T-helper 2 cell (primary cell): ENCODE data around the gene HOXB5.

Experiments
- DNase-seq, 5 experiments: peaks; one replicate each; pipeline versions ENCODE4 v3.0.0 to v3.0.0-alpha.2; 2012 to 2022

HOXB5 gene

DNA sequence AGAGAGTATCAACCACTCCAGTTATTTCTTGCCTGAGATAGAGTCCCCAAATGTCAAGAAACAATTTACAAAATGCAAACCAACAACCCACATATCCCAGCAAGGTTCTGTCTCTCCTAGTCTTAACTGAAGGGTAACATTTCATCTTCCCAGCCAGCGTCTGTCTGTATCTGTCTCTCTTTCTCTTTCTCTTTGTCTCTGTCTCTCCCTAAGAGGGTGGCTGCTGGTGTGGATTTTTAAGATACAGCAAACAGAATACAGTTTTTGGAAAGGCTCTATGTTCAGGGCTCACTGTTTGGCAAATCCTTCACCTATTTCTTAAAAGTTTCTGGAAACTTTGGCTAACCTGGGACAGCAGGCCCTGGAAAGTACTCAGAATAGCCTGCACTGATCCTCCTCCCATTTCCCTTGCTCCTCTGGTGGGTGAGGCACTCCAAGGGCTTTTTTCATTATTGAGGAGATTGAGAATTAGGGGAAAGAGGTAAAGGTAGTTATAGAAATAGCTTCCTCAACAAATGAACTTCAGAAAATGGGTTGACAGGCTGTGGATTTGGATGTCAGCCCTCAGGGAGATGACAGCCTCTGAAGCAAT lies 21.7 kb downstream of the HOXB5 start:
- DNase-seq, result no peak

DNA sequence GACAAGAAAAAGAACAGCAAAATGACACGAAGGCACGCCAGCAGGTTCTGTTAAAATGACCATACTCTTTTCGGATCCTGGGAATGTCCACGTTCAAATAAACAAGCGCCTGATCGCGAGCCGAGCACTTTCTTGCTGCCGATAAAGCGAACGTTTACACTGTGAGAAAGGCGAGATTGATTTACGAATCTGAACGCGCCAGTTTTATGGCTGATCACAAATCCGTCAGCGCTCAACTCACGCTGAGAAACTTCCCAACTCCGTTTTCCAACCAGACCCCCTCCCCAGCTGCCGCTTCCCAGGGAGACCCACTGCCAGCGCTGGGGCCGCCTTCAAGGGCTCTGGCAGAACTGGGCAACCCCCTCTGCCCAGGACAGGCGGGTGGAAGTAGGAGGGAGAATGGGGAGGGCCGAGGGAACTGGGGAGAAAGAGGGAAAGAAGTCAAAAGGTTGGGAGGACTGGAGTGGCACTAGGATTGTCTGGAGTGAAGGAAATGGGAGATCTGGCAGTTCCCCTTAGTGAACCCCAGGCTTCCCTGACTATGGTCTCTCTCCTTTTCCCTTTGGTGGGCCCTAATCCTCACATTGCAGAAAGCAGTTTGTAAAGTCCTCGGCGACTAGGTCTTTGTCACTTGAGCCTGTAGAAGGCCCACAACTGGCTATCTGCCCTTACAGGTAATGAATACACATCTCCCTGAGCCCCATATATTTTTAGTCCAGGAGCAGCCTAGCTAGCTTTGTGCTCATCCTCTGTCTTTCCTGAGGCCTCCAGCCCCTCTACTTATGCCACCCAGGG lies 22.4 kb downstream of the HOXB5 start:
- DNase-seq, result no peak

DNA sequence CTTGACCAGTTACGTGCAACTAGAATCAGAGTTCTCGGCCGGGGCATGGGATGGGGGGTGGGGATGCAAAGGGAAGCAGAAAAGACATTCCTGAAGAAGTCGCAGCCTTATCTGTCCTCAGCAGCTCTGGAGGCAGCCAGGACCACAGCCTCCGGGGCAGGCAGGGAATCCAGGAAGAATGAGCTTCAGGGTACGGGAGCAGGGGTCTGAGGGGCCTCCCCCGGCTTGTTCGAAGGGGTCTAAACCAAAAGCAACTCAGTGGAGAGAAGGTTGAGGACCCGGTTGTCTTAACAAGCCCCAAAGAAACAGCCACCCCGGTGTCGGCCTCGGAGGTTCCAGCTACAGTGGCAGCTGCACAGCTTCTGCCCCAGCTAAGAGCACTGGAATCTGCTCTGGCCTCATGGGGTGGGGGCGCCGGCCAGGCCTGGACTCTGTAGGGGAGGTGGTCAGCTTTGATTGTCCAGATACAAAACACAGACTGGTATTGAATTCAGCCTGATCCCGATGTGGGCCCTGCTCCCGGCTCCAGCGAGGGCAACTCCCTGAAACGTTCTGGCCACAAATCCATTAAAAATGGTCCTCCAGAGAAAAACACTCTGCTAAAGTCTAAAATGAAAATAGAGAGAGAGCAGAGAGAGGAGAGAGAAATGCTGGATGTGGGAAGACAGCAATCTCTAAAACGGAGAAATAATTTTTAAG lies 23.1 kb downstream of the HOXB5 start:
- DNase-seq, result no peak

DNA sequence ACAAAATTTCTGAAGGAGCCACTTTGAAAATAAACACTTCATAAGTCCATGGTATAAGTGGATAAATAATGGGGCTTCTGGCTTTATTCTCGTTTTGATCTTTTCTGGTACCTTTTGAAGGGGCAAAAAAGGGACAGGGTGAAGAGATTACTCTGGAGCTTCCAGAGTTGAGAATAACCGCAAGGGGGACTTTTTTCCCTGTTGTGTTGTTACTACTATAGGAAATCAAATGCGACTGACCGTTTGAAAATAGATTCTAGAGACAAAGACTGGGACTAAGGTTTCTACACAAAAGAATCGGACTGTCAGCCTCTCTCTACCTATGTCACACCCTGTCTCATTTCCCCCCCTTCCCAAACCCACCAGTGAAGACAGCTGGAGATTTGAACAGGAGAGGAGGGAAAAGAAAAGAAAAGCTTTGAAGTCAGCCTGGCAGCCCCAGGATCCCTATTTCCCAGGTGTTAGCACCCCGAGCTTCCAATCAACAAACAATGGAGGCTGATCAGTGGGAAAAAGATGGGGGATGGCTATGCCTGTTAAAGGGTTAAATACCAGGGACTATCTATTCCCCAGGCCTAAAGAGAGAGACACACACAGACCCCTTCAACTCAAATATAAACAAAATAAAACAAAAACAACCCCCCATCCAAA lies 23.8 kb downstream of the HOXB5 start:
- DNase-seq, result no peak

GRCh38 chr17:48569240-48569582 lies 24.4 kb downstream of the HOXB5 start:
- no peak for DNase-seq

DNA sequence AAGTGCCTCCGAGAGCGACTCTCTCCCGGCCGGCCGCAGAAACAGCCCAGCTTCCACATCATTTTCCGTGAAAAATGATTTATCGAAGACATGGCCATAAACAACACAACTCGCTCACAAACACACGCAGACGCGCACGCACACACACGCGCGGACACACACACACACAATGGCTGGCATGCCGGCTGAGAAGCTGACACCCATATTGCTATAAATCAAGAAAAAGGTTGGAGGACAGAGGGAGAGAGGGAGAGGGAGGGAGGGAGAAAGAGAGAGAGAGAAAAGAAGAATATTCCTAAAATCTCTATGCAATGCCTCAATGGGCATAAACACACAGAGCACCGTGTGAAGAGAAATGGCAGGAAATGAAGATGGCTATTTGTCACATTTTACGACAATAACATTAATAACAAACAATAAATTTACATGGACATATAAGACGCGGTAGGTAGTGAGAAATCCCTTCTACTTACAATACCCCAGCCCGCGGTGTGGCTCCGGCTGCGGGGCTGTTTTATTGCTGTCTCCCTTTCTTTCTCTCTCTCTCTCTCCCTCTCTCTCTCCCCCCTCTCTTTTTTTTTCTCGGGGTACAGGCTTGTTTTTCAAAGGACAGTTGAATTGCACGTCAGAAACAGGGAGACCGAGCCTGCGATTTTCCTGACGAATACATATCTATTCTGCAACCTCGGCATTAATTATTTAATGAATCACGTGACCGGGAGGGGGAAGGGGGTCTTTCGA lies 24.9 kb downstream of the HOXB5 start:
- DNase-seq, result no peak

DNA sequence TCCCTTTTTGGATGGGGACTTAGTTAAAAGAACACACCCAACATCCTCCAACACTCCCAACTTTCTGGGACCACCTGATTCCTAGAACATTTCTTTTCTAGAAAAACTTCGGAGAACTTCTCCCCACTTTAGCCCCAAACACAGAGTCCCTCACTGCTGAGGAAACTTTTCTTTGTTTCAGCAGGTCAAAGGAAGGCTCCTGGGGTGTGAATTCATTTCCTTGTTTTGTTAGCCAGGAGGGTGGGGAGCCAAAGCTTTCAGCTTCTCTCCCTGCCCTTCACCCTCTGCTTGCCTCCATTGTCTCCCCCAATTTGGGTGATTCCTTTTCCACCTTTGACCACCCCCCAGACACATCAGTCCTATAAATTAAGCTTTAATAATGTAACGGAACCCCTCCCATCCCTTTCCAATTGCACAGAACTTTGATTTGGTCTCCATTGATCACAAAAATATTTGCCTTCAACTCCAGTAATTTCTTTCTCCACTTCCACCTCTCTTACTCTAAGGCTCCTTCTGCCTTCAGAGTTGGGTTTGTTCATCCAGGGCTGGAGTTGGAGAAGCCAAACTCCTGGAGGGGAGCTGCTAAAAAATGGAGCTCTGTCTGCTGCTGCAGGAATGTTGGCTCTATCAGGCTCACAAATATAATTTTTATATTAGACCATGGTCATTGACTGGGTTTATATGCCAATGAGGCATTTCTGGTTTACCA lies 25.8 kb downstream of the HOXB5 start:
- DNase-seq, result no peak

DNA sequence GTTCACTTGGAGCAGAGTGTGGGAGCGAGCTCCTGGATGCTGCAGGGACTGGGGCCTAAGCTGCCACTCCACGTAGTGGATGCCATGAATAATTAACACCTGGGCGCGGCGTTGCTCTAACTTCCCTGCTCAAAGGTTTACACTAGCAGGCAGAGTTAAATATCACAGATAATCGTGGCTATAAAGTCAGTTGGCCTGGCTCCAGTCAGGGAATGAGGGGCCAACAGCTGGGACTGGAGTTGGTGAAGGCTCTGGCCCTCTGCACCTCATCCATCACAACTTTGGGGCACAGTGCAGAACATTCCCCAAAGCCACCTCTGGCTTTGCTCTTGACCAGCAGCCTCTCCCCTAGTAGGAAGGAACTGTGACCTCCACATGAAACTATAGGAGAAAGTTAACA lies 26.4 kb downstream of the HOXB5 start:
- DNase-seq, result no peak

GRCh38 chr17:48566717-48567116 lies 26.9 kb downstream of the HOXB5 start:
- DNase-seq, result no peak

DNA sequence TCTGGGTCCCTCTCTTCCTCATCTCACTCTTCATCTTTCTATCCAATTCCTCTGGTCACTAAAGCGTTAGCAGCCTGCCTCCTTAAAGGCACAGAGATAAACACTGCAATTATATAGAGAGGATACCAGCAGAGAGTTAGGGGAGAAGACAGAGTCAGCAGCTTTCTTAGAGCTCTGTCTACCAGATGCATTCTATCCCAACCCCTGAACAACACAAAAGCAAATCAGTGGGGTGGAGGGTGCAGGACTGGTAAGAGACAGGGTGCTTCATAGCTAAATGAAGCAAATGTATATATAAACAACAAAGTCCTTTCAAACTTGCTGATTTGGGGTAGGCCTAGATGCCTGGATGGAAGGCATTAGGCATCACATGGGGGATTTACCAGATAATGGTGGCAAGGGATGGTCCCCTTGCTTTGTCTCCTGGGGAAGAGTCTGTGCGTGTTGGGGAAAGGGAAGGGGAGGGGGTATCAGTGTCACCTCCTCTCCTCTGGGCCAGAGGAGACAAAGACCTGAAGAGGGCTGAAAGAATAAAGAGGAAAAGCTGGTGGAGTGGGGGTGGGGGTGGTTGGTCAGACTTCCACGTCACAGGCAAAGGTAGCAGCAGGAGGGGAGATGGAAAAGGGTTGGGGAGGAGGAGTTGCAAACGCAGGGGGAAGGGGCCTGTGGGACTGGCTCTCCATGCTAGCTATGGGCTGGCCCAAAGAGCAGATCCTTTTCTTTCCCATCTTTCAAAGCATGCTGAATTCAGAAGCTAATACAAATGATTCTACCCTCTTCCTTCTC lies 27.5 kb downstream of the HOXB5 start:
- no peak for DNase-seq

DNA sequence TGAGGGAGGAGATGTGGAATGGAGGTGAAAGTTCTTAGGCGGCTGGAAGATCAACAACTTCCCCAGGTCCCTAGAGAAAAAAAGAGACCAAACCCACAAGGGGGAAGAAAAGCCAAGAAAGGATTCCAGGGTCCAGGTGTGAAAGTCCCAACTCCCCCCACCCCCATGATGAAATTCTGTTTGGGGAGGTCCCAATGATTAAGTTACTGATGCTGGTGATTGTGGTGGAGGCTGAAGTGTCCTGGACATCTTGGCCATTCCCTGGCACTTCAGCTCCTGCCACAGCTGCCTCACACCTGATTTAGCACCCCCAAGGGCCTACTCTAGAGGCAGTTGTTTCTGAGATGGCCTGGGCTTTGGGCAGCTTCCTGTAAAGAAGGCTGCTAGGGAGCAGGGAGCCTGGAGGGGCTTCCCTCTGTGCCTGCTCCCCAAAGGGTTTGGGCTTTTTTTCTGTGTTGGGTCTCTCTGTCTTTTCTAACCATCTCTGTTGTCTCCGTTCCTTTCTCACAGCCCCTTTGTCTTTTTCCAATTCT lies 28.5 kb downstream of the HOXB5 start:
- no peak for DNase-seq

DNA sequence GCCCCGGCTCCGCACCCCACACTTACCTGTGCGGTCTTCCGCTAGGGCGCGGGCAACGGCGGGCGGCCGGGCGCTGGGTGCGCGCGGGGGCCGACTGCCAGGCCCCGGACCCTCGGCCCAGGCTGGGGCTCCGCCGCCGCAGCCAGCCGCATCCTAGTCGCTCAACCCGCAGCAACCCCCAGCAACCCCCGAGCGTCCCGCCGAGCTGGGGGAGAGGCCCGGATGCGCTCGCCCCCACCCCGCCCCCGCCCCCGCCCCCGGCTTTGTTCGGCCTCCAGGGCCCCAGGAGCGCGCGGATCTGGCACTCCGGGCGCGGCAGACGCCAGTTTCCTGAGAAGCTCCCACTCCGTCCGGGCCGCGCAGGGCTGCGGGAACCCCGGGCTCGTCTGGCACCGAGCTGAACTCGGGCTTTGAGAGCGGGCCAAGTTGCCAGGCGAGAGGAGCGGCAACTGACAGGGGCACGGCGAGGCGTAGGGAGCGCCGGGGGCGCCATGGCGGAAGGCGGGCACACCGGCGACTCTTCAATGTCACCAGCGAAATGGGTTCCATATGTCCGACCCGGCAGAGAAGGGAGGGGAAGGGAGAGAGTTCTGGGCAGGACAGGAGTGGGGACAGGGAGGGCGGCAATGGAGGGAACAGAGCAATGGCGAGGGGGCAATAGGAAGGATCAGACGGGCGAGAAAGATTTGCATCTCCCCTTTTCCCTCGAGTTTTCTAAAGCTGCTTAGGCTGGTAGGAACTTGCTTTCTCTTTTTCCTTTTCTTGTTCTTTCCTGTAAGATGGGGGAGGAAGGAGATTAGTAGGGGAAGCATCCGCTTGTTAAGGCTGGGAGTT lies 29.2 kb downstream of the HOXB5 start:
- no peak for DNase-seq

DNA sequence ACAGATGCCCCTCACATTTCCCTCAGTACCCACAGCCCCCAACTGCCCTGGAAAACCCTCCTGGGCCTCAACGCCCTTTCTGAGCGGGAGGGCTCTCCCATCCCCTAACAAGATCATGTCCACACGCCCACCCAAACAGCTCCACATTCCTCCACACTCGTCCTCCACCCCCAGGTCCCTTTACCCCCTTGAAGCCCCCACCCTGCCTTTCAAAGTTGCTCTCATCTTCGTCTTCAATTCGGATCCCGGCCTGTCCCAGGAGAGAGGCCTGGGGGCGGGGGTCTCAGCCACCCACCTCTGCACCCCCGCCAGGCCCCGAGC lies 29.8 kb downstream of the HOXB5 start:
- DNase-seq, result no peak

DNA sequence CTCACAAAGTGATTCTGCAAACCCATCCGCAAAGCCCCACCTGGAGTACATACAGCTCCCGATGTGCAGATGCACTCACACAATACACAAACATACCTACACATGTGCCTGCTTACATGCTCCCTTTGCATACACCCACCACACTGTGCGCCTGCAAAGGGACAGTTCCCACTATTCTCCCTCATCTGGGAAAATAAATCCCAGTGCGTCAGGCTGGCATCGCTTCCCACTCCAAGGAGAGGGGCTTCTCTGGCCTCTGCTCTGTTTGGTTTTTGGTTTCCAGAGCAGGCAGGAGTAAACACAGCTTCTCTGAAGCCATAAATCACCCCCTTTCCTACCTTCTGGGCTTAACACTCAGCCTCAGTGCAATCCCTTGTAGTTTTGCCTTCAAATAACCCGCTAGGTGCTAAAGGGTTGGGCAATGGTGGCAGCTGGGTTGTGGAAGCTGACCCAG lies 30.2 kb downstream of the HOXB5 start:
- DNase-seq, result no peak

- no peak for DNase-seq
These were observed 30.6 kb downstream of the HOXB5 start for GRCh38 chr17:48562934-48563333.

GRCh38 chr17:48561884-48562810 lies 31.4 kb downstream of the HOXB5 start:
- DNase-seq, result peak in 1 of 5 experiments; percentile 37

DNA sequence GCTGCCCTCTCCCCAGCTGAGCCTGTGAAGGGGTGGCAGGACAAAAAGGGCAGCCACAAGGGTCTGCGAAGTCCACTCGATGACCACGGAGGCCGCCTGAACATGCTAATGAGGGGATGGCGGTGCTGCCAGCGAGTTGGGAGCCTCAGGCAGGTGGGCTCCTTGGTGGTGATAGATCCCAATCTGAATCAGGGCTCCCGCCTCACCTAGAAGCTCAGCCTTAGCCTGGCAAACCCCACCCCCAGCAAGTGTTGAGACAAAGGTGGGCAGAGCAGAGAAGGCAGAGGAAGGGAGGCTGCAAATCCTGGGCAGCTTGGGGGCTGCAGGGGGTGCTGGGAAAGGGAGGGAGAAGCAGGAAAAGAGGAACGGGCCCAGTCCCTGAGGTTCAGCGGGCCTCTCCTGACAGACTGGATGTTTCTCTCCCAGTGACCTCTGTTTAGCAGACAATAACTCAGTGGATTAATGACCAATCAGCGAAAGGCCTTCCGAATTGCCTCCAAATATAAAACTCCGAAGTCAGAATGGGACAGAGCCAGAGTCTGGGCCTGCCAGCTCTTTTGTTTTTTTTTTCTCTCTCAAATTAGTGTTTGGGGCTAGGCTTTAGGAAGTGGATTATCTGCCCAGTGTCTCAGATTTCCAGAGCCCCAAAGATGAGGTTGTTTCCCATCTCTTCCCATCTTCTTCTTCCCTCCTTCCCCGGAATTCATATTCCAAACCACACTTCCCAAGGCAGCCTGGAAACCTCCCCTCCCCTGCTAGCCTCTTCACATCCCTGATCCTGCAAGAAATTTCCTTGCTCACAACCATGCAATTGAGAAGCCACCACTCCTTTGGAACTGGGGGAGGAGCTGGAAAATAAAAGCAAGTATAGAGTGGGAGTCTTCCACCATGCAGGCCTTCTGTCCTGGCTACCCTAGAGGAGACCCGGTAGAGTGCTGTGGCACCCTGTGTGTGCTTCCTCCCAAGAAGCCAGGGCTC lies 33.5 kb downstream of the HOXB5 start:
- no peak for DNase-seq
